SH-SY5Y (cell line): ENCODE measurements around the gene RNF113B.

Source experiments
- GATA2 ChIP-seq: IDR thresholded peaks from 2 replicates; pipeline ENCODE4 v1.6.1; 2011; ENCODE audit warnings: mild to moderate bottlenecking, low read depth, low read length
- GATA3 ChIP-seq: IDR thresholded peaks from 2 replicates; pipeline ENCODE4 v1.6.1; 2011; ENCODE audit warnings: low read depth, mild to moderate bottlenecking, low read length, moderate library complexity

- TF ChIP-seq GATA2 (no peak), GATA3 (no peak)
Observed at GRCh38 chr13:98214707-98215106, 37.6 kb upstream of the RNF113B start.
